Uterus (tissue), 4 donors: ENCODE measurements around the gene RBAK. TPM values are rescaled to one million over a fixed set of nuclear protein-coding genes. Genes with fewer than 3 reads are reported as not detected.
"Not testable (repeated sequence)": the region's sequence is repeated elsewhere in the genome, so short reads cannot be mapped to it uniquely, and the experiment has no call there.

Source experiments
- DNase-seq, 2 donors: peaks; one replicate each; pipeline ENCODE4 v3.0.0-alpha.2; 2019 to 2020
- H3K27ac ChIP-seq, 2 donors: fragments of 200-600 bp; sonication (generic); 1 replicate in 1 of 2; 2 replicates in 1 of 2; pipeline ENCODE4 v1.5.1; 2016 to 2018
- H3K27me3 ChIP-seq, 2 donors: fragments of 200-600 bp; sonication (generic); one replicate each; pipeline ENCODE4 v1.5.1; 2018 to 2019; ENCODE audit warnings: control low read depth in 1 of 2
- H3K36me3 ChIP-seq, 2 donors: fragments of 200-600 bp; sonication (generic); one replicate each; pipeline ENCODE4 v1.5.1; 2019; ENCODE audit warnings: control low read depth in 1 of 2
- H3K4me1 ChIP-seq, 2 donors: fragments of 200-600 bp; sonication (generic); one replicate each; pipeline ENCODE4 v1.5.1; 2018 to 2019; ENCODE audit warnings: control low read depth in 1 of 2
- H3K4me3 ChIP-seq, 2 donors: fragments of 200-600 bp; sonication (generic); 1 replicate in 1 of 2; 2 replicates in 1 of 2; pipeline ENCODE4 v1.5.1; 2018 to 2019; ENCODE audit warnings: mild to moderate bottlenecking in 1 of 2
- H3K9me3 ChIP-seq, 2 donors: fragments of 200-600 bp; sonication (generic); one replicate each; pipeline ENCODE4 v1.5.1; 2019; ENCODE audit warnings: control low read depth in 1 of 2
- CTCF ChIP-seq, 4 experiments: fragments of 200-600 bp in 2 of 4; fragments of 450-650 bp in 2 of 4; sonication (generic) in 2 of 4; IDR thresholded peaks; one replicate each; pipeline ENCODE4 v1.5.1; 2016 to 2019; ENCODE audit warnings: antibody characterized with exemption in 4 of 4, mild to moderate bottlenecking in 2 of 4, moderate library complexity in 1 of 4
- POLR2A ChIP-seq, 2 donors: fragments of 450-650 bp; IDR thresholded peaks; one replicate each; pipeline ENCODE4 v1.6.1; 2016; ENCODE audit warnings: antibody characterized with exemption in 2 of 2, mild to moderate bottlenecking in 1 of 2, moderate library complexity in 1 of 2
- intact Hi-C: fragments of 100-400 bp; cut with DNase I; formaldehyde crosslinking; loops from one replicate; pipeline ENCODE4 v1.15.1; 2023; ENCODE audit warnings: low total_unique reads
- total RNA-seq, 4 donors: library from RNA; depleted of rRNA in 3 of 4; stranded (reverse); fragments of >200 nt in 3 of 4; gene quantifications; one replicate each; pipeline versions ENCODE4 v1.1.0 to v1.2.4, GENCODE V29; 2014 to 2023
- donor health status: DM: yes; HTN: yes; CAD: no.

RBAK gene
- total RNA-seq, 4 donors from 2014 or later, result 2.1 to 26.9 (median 13.5) TPM

- intact Hi-C loops, result no loop called here
These were observed 44.7 kb upstream of the RBAK start for GRCh38 chr7:5001003-5001402.

DNA sequence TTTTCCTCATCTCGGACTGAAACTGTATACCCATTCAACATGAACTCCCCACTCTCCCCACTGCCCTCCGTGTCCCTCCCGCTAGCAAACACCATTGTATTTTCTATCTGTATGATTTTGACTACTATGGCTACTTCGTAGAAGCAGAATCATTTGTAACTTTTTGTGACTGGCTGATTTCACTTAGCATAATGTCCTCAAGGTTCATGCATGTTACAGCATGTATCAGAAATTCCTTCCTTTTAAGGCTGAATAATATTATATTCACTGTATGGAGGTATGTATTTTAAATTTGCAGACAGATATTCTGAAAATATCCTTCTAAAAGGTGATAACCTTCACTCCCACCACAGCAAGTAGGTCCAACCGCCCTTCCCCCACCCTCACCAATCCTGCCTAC is 43.7 kb upstream of the RBAK start:
- Histone ChIP-seq H3K27me3 (no peaks in the 10 kb centered on the region), H3K27ac (no peak overlapping the region), H3K36me3 (no peaks in the 10 kb centered on the region), H3K9me3 (no peaks in the 10 kb centered on the region), H3K4me3 (no peak overlapping the region), H3K4me1 (no peaks in the 10 kb centered on the region)
- intact Hi-C loops, result no loop called here
- TF ChIP-seq CTCF (IDR thresholded peaks at IDR 0.05) (no peak), POLR2A (IDR thresholded peaks at IDR 0.05) (no peak)
- DNase-seq, result no peak

More at GRCh38 chr7:5001003-5001402, 44.7 kb upstream of the RBAK start:
- DNase-seq, result no peak
- Histone ChIP-seq H3K4me3 (no peak overlapping the region), H3K27ac (no peak overlapping the region), H3K27me3 (no peaks in the 10 kb centered on the region), H3K36me3 (no peaks in the 10 kb centered on the region), H3K4me1 (no peaks in the 10 kb centered on the region), H3K9me3 (no peaks in the 10 kb centered on the region)
- TF ChIP-seq CTCF (IDR thresholded peaks at IDR 0.05) (no peak), POLR2A (IDR thresholded peaks at IDR 0.05) (no peak)

DNA sequence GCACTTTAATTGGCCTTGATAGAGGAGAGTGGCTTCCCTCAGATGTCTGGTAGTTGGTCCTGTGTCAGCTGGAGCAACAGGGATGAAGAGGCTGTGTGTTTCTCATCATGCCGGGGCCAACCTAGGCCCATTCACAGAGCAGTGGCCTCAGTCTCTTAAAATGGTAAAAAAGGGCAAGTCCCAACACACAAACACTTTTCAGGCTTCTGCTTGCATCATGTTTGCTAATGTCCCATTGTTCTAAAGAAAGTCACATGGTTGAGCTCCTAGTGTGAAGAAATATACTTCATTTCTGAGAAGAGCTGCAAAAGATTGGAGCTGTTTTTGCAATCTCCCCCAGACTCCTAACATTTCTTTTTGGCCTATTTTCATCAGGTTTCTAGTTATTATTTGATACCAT is 40.6 kb upstream of the RBAK start:
- H3K27ac ChIP-seq, result no peak overlapping the region
- TF ChIP-seq CTCF (IDR thresholded peaks at IDR 0.05) (no peak), POLR2A (IDR thresholded peaks at IDR 0.05) (no peak)
- H3K36me3 ChIP-seq, result no peaks in the 10 kb centered on the region
- DNase-seq, result no peak
- H3K9me3 ChIP-seq, result peaks cover 0 to 2% of the 10 kb centered on the region in 2 donors
- H3K4me1 ChIP-seq, result no peaks in the 10 kb centered on the region
- intact Hi-C loops, result no loop called here
- no peak overlapping the region for H3K4me3 ChIP-seq
- no peaks in the 10 kb centered on the region for H3K27me3 ChIP-seq

GRCh38 chr7:5012985-5013384 is 32.7 kb upstream of the RBAK start:
- TF ChIP-seq POLR2A (IDR thresholded peaks at IDR 0.05) (no peak), CTCF (IDR thresholded peaks at IDR 0.05) (no peak)
- DNase-seq, result no peak
- intact Hi-C loops, result no loop called here
- H3K27ac ChIP-seq, result no peak overlapping the region
- no peaks in the 10 kb centered on the region for H3K27me3 ChIP-seq
- H3K9me3 ChIP-seq, result peaks cover 0 to 2% of the 10 kb centered on the region in 2 donors
- H3K36me3 ChIP-seq, result no peaks in the 10 kb centered on the region
- H3K4me1 ChIP-seq, result no peaks in the 10 kb centered on the region
- H3K4me3 ChIP-seq, result no peak overlapping the region

DNA sequence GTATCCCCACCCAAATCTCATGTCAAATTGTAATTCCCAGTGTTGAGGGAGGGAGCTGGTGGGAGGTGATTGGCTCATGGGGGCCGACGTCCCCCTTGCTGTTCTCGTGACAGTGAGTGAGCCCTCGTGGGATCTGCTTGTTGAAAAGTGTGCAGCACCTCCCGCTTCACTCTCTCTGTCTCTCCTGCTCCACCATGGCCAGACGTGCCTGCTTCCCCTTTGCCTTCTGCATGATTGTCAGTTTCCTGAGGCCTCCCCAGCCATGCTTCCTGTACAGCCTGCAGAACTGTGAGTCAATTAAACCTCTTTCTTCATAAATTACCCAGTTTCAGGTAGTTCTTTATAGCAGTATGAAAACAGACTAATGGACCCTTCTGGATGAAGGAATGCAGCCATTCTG is 29.7 kb upstream of the RBAK start:
- H3K27ac ChIP-seq, H3K4me3 ChIP-seq, intact Hi-C loops, H3K36me3 ChIP-seq, H3K4me1 ChIP-seq, H3K27me3 ChIP-seq, DNase-seq, H3K9me3 ChIP-seq: not testable (repeated sequence)

DNA sequence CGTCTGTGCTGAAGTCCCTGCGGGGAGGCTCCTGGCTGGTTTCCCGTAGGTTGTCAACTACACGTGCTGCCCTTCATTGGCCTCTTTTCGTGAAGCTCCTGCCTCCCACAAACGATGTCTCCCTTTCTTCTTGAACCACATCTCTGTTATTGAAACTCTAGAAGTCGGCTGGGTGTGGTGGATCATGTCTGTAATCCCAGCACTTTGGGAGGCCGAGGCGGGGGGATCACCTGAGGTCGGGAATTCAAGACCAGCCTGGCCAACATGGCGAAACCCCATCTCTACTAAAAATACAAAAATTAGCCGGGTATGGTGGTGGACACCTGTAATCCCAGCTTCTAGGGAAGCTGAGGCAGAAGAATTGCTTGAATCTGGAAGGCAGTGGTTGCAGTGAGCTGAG is 28.0 kb upstream of the RBAK start:
- DNase-seq, intact Hi-C loops, H3K36me3 ChIP-seq, H3K4me3 ChIP-seq, H3K27me3 ChIP-seq, H3K27ac ChIP-seq, H3K9me3 ChIP-seq, H3K4me1 ChIP-seq: not testable (repeated sequence)
